ENCODE measurements around the gene NSMCE1.
A peak's percentile ranks its signal among the peaks of the same experiment; 100 is the strongest.

The NSMCE1 gene

GRCh38 chr16:27268376-27269299, at the start of gene NSMCE1:
TSS of gene NSMCE1 (minus strand) at chr16:27268772. CDS start at chr16:27257570, 11,202 bp downstream.
- DNase-seq (ENCODE audit: low read depth): peak; percentile 89

- no peak for DNase-seq (ENCODE audit: low read depth)
Observed at GRCh38 chr16:27317738-27318391, 49.3 kb upstream of the NSMCE1 start.

GRCh38 chr16:27317320-27317719, 48.7 kb upstream of the NSMCE1 start:
- no peak for DNase-seq (ENCODE audit: low read depth)

- no peak for DNase-seq (ENCODE audit: low read depth)
Observed at GRCh38 chr16:27316038-27316680, 47.6 kb upstream of the NSMCE1 start.

GRCh38 chr16:27315333-27316037, 46.9 kb upstream of the NSMCE1 start:
- no peak for DNase-seq (ENCODE audit: low read depth)

- no peak for DNase-seq (ENCODE audit: low read depth)
Observed at GRCh38 chr16:27314986-27315332, 46.4 kb upstream of the NSMCE1 start.

GRCh38 chr16:27314161-27314723, 45.7 kb upstream of the NSMCE1 start:
- no peak for DNase-seq (ENCODE audit: low read depth)

GRCh38 chr16:27313422-27314160, 45.0 kb upstream of the NSMCE1 start, which contains the start of gene IL4R:
TSS of gene IL4R (plus strand) at chr16:27313974. CDS start at chr16:27340204, 26,230 bp downstream.
- peak; percentile 38 for DNase-seq (ENCODE audit: low read depth)

- no peak for DNase-seq (ENCODE audit: low read depth)
Observed at GRCh38 chr16:27312580-27313421, 44.2 kb upstream of the NSMCE1 start.

GRCh38 chr16:27311897-27312303, 43.3 kb upstream of the NSMCE1 start:
- no peak for DNase-seq (ENCODE audit: low read depth)

- DNase-seq (ENCODE audit: low read depth): no peak
Observed at GRCh38 chr16:27311448-27311830, 42.9 kb upstream of the NSMCE1 start.

GRCh38 chr16:27310576-27311447, 42.2 kb upstream of the NSMCE1 start:
- DNase-seq (ENCODE audit: low read depth): no peak

GRCh38 chr16:27308792-27309191, 40.2 kb upstream of the NSMCE1 start:
- no peak for DNase-seq (ENCODE audit: low read depth)

GRCh38 chr16:27305839-27306442, 37.4 kb upstream of the NSMCE1 start:
- no peak for DNase-seq (ENCODE audit: low read depth)

- DNase-seq (ENCODE audit: low read depth): no peak
Observed at GRCh38 chr16:27304881-27305745, 36.5 kb upstream of the NSMCE1 start.

- DNase-seq (ENCODE audit: low read depth): no peak
Observed at GRCh38 chr16:27304102-27304501, 35.5 kb upstream of the NSMCE1 start.

- no peak for DNase-seq (ENCODE audit: low read depth)
Observed at GRCh38 chr16:27303256-27304100, 34.9 kb upstream of the NSMCE1 start.
